Hematopoietic multipotent progenitor cell treated with erythropoietin and hydrocortisone succinate and interleukin-3 and kit ligand, for 6 days (in vitro differentiated cells): ENCODE results near the gene OR6C70.
"Not testable (repeated sequence)": the region's sequence is repeated elsewhere in the genome, so short reads cannot be mapped to it uniquely, and the experiment has no call there.

Experiments used
- DNase-seq: peaks from one replicate; pipeline ENCODE4 v3.0.0-alpha.2; 2015

Gene OR6C70

GRCh38 chr12:55470088-55470829, at the start of gene OR6C70:
TSS of gene OR6C70 (minus strand) at chr12:55470138. CDS start at chr12:55470138, 0 bp downstream.
- no peak for DNase-seq

- peak; percentile 11 for DNase-seq
These were observed 46.5 kb upstream of the OR6C70 start for GRCh38 chr12:55516391-55516790.

- DNase-seq = peak; percentile 11
These were observed 45.8 kb upstream of the OR6C70 start for GRCh38 chr12:55515696-55516095.

- no peak for DNase-seq
These were observed 31.7 kb upstream of the OR6C70 start for GRCh38 chr12:55501601-55502000.

GRCh38 chr12:55499810-55500252, 29.9 kb upstream of the OR6C70 start:
- peak; percentile 78 for DNase-seq

GRCh38 chr12:55499231-55499630, 29.3 kb upstream of the OR6C70 start:
- no peak for DNase-seq

- DNase-seq = no peak
These were observed 25.6 kb upstream of the OR6C70 start for GRCh38 chr12:55495490-55495889.

- DNase-seq = no peak
These were observed 22.1 kb upstream of the OR6C70 start, which contains the start of gene OR6C68 for GRCh38 chr12:55492078-55492477. TSS of gene OR6C68 (plus strand) at chr12:55492378. CDS start at chr12:55492378, 0 bp downstream.

GRCh38 chr12:55484284-55484683, 14.3 kb upstream of the OR6C70 start:
- DNase-seq = not testable (repeated sequence)

- DNase-seq = not testable (repeated sequence)
These were observed 9.2 kb upstream of the OR6C70 start for GRCh38 chr12:55479136-55479535.

GRCh38 chr12:55472264-55472663, 2.3 kb upstream of the OR6C70 start:
- no peak for DNase-seq

GRCh38 chr12:55469291-55469690, 647 bp downstream of the OR6C70 start:
- no peak for DNase-seq

- no peak for DNase-seq
These were observed 2.1 kb downstream of the OR6C70 start for GRCh38 chr12:55467836-55468235.

- not testable (repeated sequence) for DNase-seq
These were observed 5.0 kb downstream of the OR6C70 start for GRCh38 chr12:55464926-55465325.

GRCh38 chr12:55448825-55449224, 21.1 kb downstream of the OR6C70 start:
- no peak for DNase-seq

- DNase-seq = no peak
These were observed 23.6 kb downstream of the OR6C70 start for GRCh38 chr12:55446326-55446725.

GRCh38 chr12:55445357-55445756, 24.6 kb downstream of the OR6C70 start:
- no peak for DNase-seq

- no peak for DNase-seq
These were observed 26.2 kb downstream of the OR6C70 start, which contains the start of gene OR6C2 for GRCh38 chr12:55443776-55444175. TSS of gene OR6C2 (plus strand) at chr12:55444076. CDS start at chr12:55452214, 8,138 bp downstream.

- DNase-seq = not testable (repeated sequence)
These were observed 28.7 kb downstream of the OR6C70 start for GRCh38 chr12:55441233-55441632.

- DNase-seq = no peak
These were observed 41.4 kb downstream of the OR6C70 start for GRCh38 chr12:55428331-55429243.

GRCh38 chr12:55425954-55426353, 44.0 kb downstream of the OR6C70 start, which contains the start of gene OR6C76:
TSS of gene OR6C76 (plus strand) at chr12:55426254. CDS start at chr12:55426254, 0 bp downstream.
- DNase-seq = no peak

GRCh38 chr12:55420307-55420962, 49.5 kb downstream of the OR6C70 start:
- no peak for DNase-seq
